ENCODE results near the gene SPACA9.

GRCh38 chr9:132886334-132886725, 7.6 kb downstream of the SPACA9 start:
- TF ChIP-seq, protein P1, sequence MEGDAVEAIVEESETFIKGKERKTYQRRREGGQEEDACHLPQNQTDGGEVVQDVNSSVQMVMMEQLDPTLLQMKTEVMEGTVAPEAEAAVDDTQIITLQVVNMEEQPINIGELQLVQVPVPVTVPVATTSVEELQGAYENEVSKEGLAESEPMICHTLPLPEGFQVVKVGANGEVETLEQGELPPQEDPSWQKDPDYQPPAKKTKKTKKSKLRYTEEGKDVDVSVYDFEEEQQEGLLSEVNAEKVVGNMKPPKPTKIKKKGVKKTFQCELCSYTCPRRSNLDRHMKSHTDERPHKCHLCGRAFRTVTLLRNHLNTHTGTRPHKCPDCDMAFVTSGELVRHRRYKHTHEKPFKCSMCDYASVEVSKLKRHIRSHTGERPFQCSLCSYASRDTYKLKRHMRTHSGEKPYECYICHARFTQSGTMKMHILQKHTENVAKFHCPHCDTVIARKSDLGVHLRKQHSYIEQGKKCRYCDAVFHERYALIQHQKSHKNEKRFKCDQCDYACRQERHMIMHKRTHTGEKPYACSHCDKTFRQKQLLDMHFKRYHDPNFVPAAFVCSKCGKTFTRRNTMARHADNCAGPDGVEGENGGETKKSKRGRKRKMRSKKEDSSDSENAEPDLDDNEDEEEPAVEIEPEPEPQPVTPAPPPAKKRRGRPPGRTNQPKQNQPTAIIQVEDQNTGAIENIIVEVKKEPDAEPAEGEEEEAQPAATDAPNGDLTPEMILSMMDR (conservative IDR thresholded peaks at IDR 0.05; ENCODE audit: low read depth, low read length) = no peak
- no peak for TF ChIP-seq EZH2 (IDR thresholded peaks at IDR 0.05; ENCODE audit: borderline replicate concordance, low read depth, low read length, poor library complexity, severe bottlenecking)

Measured in A673 (cell line).